Measurements from ENCODE around the gene PHACTR1.

PHACTR1 gene

DNA sequence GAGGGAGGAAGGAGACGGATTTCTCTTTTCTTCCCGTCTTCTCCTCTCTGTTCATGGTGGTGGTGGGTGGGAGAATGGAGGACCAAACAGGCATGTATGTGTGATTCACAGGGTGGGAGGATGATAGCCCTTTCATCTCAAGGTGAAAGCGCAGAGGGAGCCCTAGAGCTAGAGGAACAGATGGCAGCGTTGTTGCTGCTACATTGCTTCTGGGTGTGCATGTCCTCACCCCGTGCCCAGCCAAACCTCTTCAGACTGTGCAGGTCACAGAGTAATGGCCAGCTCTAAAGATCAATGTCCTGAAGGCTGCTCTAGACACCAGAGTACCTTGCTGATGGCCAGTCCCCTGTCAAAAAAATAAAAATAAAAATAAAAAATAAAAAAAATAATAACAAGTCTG, 310.0 kb downstream of the PHACTR1 start:
- DNase-seq (ENCODE audit: low read depth), result no peak

DNA sequence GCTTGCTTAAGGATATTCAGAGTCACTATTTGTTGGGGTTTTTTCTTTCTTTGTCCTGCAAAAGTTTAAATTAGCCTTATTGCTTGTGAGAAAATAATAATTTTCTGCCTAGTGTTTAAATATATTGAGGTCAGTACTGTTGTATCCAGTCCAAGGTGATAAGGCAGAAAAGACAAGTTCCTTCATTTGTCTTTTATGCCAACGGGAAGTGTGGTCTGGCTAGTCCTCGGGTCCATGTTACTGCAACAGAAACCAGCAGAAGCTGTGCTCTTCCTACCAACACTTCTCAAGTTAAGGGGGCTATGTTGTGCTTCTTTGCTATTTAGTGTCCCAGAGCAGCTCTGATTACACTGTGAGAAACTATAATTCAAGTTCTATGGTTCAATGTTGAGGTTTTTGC, 310.6 kb downstream of the PHACTR1 start:
- DNase-seq (ENCODE audit: low read depth), result no peak

DNA sequence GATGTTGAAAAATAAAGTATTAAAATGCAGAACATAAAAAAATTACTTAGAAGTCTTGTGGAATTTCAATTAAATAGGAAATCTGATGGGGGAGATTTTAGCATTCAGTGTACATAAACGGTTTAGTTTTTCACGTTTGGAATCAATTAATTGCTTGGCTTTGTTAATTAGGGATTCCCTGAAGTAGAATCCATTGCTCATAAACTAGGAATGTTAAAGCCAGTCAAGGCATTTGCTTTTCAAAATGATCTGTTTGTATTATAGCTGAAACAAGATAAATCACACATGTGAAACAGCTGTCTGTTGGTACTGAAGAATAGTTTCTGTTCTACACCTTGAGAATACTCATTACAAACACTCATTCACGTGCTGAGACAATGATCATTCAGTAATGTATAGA, 313.8 kb downstream of the PHACTR1 start:
- no peak for DNase-seq (ENCODE audit: low read depth)

DNA sequence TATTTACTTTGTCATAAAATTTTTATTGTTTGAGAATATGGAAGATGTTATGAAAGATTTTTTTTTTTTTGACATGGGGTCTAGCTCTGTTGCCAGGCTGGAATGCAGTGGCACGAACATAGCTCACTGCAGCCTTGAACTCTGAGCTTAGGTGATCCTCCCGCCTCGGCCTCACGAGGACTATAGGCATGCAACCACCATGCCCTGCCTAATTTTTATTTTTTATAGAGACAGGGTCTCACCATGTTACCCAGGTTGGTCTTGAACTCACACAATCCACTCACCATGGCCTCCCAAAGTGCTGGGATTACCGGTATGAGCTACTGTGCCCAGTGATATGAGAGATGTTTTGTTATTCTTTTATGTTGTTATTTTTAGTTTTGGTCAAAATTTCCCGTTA, 316.0 kb downstream of the PHACTR1 start:
- no peak for DNase-seq (ENCODE audit: low read depth)

DNA sequence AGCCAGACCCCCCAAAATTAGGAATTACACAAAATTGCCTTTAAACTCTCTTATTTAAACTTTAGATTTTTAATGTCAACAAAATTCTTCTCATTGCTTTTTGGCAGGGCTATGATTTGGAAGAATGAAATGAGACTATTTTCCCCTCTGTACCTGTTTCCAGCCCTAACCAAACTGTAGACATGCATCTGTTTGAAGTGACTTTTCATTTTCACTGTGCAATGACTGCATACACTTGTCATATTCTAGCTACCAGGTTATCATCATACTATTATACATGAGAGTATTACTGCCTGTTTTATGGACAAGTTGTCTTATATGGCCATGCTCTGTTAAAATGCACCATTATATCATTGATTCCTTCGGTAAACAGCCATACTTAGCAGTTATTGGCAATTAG, 316.6 kb downstream of the PHACTR1 start:
- no peak for DNase-seq (ENCODE audit: low read depth)

DNA sequence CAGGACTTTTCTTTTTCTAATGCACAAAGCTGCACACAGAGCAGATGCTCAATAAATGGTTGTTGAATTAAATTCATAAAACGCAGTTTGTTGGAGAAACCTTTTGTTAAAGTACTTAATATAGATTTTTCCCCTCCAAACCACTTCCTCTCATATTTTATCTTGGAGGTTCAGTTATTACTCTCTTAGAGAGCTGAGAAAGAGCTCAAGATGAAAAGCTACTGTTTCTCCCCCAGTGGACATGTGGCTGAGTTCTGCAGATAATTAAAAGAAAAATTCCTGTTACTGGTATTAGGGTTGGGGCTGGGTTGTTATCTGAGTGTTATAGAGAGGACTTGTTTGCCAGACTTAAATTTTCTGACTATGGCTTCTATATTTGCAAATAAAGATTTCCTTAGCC, 317.7 kb downstream of the PHACTR1 start:
- DNase-seq (ENCODE audit: low read depth), result no peak

DNA sequence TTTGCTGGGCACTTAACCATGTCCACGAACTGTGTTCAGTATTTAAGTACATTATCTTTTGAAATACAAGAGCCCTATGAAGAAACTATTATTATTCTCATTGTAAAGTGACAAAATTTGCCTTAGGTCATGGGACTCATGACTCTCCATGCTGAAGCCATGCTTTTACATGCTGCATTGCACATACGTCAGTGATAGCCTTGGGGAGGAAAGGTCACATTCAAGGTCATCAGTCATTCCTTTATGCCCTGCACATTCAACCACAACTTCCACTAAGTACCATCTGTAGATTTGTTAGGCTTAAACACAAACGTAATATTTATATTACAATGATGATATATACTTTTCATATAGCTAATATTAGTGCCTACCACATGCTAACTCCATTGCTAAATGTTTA, 319.0 kb downstream of the PHACTR1 start:
- DNase-seq (ENCODE audit: low read depth), result no peak

DNA sequence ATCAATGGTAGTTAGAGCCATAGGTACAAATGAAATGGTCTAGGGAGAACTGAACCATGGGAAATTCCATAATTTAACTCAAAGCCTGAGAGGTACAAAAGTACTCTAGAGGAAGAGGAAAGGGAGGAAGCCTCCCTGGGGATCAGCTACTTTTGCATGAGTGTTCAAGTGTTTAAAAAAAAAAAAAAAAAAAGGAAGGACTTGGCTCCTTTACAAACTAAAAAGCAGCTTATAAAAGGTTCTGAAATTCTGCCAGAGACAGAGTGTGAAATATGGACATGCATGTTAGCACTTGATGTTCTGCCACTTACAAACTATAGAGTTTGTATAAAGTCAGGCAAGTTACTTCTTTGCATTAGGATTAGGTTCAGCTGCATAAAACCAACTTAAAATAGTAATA, 321.7 kb downstream of the PHACTR1 start:
- no peak for DNase-seq (ENCODE audit: low read depth)

DNA sequence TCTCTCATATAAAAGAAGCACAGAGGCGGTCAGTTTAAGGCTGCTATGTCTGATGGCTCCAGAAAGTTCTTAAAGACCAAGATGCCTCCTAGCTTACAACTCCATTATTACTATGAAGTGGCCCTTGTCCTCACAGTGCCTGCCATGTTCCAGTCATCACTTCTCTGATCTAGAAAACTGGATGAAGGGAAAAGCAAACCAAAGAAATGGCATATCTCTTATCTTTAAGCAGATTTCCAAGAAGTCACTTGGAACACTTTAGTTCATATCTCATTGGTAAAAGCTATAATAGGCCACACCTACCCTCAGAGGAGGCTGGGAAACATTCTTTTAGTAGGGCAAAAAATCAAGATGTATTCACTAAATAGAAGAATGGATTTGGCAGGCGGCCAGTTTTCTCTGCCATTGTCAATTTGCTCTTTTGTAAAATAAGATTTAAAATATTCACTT, 322.2 kb downstream of the PHACTR1 start:
- no peak for DNase-seq (ENCODE audit: low read depth)

DNA sequence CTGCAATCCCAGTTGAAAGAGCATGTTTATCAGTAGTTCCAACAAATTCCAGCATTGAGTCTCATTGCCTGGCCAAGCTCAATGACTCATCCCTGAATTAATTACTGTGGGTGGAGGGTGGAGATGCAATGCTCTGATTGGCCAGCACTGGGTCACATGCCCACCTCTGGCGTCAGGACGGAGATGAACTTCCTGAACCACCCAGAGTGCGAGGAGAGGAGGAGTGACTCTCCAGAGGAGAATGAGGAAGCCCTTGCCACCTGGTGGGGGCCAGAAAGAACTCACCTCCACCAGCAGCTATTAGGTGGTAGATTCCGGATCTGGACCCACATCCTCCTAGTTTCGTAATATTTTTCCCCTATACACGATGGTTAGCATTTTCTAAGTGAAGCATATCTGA, 327.8 kb downstream of the PHACTR1 start:
- DNase-seq (ENCODE audit: low read depth), result no peak

DNA sequence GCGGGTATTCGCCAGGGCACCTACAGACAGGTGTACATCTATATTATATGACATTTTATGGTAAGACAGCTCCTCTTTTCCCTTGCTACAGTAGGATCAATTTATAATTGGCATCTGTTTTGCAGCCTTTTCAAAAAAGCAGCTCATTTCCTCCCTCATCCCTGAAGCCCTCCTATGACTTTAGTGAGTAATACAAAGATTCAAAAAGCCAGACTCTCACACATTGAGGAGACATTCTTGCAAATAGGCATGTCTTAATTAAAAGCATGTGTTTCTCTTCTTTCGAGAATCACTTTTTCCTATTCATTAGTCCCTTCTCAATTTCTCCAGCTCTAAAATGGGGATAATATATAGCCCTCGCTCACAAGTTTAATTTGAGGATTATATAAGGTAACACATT, 328.3 kb downstream of the PHACTR1 start:
- DNase-seq (ENCODE audit: low read depth), result no peak

DNA sequence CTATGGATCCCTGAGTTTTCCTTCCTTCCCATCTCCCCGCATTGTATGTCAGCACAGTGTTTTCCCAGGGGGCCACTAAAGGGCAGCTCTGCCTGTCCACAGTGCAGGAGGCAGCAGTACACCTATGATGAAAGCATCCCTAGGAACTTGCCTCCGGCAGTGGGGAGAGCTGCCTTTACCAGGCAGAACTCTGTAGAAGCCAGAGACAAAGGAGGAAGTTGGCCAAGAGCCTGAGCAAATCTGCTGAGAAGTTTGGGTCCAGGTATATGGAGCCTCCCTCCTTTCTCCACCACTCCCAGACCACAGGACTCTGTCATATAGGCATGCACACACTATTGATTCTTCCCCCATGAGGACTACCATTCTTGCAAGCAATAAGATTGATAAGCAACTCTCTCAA, 329.1 kb downstream of the PHACTR1 start:
- no peak for DNase-seq (ENCODE audit: low read depth)

DNA sequence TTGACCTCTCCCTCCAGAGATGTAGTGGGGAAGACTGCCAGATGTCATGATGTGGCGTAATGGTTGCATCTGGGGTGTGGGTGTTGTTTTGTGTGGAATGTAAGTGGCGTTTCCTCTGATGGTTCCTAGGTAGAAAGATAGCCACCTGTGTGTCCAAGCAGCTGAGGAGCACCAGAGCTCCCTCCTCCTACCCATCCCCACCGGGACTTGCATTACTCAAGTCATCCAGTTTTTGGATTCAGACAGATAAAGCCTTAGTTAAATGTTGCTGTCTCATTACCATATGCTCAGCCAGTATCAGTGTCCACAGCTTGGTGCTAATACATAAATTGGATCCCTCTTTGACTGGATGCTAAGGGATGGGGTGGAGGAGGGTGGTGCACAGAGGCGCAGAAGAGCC, 329.5 kb downstream of the PHACTR1 start:
- no peak for DNase-seq (ENCODE audit: low read depth)

DNA sequence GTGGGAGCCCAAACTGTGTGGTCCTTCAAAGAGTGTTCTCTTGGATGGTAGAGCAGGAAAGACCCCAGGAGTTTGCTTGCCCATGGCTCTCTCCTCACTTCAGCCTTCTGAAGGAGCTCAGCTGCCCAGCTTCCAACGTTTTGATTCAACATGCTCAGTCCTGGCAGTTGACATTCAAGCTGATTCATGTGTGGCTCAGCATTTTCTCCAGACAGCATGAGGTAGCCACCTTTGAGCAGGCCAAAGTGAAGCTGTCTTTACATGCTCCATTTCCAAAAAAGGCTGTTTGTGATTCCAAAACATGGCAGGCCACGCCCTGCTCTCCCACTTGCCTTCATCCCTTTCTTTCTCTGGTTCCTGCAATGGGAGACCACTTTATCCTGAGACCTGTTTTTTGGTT, 331.5 kb downstream of the PHACTR1 start:
- no peak for DNase-seq (ENCODE audit: low read depth)

DNA sequence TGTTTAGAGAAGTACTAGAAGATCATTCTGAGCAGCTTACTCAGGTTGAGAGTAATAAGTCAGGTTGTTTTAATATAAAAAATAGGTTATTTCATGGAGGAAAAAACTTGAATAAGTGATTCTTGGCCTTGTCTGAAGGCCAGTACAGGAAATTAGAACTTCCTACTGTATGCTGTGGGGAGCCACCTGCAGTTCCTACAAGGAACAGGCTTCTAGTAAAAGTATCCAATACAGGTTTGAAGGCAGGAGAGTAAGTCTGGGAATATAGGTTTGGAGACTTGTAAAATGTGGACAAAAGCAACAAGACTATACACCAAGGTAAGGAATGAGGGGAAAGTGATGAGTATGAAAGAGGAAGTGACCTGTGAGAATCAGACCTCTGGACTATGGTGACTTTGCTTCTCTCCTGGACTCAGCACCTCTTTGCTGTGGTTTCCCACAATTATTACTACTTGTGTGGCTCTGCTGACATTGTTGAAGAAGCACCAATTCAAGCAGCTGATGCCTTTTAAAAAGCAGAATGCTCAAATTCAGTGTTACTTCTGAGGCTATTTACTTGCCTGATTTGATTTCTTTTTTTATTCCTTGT, 333.2 kb downstream of the PHACTR1 start:
- DNase-seq (ENCODE audit: low read depth), result no peak

DNA sequence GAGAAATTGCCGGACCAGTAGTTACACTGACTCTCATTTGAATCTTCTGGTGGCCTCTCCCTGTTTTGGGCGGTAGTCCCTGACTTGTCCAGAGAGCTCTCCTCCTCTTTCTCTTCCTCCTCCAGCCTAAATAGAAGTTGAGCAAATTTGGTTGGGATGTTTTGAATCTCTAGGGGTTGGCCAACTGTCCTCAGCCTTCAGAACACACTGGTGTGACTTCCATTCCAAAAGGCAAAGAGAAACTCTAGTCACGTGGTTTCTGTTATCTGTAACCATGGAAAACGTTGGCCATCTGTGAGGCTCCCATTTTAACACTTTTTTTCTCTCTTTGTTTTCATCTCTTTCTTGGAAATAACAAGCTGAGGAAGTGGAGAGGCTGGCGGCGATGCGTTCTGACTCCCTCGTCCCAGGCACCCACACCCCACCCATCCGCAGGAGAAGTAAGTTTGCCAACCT, 336.5 kb downstream of the PHACTR1 start:
- no peak for DNase-seq (ENCODE audit: low read depth)

DNA sequence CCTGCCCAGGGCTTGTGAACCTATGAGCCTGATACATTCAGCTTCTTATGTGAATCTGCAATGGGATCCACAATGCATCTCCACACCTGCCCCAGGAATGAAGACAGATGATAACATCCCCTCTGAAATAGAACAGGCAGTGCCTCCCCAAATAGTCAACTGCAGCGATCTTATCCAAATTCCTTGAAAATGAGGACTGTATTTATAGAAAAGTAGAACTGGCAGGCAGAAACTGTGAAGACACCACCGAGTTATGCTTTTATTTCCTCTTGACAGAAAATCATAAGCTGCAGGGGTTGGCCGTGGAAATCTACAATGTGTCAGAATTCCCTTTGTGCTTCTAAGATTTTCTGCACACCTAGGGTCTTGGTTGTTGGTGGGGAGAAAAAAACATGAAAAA, 341.5 kb downstream of the PHACTR1 start:
- DNase-seq (ENCODE audit: low read depth), result no peak

DNA sequence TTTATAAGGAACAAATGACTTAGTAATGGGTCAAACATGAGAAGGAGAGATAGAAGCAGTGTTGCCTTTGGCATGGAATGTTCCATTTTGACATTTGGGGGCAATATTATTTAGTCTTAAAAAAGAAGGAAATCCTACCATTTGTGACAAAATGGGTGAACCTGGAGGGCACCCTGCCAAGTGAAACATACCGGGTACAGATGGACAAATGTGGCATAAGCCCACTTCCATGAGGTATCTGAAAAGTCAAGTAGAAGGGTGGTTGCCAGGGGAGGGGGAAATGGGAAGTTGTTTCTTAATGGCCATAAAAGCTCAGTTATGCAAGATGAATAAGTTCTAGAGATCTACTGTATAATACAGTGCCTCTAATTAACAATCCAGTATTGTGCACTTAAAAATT, 342.5 kb downstream of the PHACTR1 start:
- DNase-seq (ENCODE audit: low read depth), result no peak

DNA sequence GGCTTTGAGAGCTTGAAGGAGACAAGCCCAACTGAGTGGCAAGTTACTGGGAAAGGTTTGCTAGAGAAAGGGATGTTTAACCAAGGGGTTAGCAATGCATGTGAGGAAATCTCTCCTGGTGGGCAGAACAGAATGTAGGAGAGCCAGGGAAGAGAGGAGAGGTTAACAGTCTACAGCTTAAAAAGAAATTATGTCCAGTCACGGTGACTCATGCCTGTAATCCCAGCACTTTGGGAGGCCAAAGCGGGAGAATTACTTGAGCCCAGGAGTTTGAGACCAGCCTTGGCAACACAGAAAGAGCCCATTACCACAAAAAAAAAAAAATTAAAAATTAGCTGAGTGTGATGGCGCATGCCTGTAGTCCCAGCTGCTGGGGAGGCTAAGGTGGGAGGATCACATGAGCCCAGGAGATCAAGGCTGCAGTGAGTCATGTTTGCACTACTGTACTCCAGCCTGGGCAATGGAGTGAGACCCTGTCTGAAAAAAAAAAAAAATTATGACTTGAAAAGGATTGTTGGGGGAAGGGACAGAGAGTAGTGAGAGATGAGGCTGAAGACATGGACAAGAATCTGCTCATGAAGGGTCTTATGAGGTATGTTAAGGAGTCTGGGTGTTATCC, 346.8 kb downstream of the PHACTR1 start:
- no peak for DNase-seq (ENCODE audit: low read depth)

DNA sequence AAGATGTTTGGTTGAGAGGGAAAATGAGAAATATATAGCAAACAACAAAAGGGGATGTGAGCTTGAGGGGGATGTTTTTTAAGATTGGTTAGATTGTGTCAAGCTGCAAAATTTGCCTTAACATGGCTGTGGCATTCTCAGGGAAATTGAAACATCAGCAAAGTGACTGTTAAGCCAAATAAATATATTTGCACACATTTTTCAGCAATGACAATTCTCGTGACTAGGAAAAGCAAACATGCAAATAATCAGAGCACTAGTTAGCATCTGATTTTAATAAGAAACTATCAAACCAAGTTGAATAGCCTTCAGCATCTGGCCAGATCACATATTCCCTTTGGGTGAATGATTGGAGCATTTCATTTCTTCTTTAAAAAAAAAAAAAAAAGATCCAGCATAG, 349.0 kb downstream of the PHACTR1 start:
- DNase-seq (ENCODE audit: low read depth), result no peak

DNA sequence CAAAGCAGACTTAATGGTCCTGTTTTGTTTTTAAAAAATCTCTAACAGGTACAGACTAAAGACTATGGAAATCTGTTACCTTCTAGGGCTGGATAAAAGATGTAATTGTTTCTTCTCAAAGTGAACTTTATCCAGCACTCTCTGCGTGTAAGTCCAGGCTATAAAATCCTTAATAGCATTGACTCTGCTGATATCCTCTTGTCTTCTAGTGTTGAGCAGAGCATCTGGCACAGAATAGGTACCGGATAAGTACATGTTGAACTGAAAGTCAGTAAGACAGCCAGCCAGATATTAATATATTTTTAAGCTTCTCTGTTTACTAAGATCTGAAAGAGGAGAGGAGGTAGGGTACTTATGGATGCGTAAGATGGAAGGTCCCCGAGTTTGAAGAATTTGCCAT, 349.5 kb downstream of the PHACTR1 start:
- DNase-seq (ENCODE audit: low read depth), result no peak

DNA sequence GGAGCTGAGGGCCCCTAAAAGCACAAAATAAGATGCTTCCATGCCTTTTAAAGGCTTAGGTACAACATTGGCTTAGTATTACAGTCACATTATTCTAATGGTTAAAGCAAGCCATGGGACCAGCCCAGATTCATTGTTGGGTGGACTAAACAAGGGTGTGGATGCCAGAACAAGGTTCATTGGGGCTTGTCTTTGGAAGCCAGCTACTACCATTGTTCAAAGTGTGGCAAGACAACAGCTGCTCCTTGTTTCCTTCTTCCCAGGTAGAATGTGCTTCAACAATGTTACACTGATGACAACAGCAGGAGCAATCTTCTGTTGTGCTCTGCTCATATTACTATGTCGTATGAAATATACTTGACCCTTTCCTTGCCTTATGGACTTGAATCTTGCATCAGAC, 350.3 kb downstream of the PHACTR1 start:
- no peak for DNase-seq (ENCODE audit: low read depth)

DNA sequence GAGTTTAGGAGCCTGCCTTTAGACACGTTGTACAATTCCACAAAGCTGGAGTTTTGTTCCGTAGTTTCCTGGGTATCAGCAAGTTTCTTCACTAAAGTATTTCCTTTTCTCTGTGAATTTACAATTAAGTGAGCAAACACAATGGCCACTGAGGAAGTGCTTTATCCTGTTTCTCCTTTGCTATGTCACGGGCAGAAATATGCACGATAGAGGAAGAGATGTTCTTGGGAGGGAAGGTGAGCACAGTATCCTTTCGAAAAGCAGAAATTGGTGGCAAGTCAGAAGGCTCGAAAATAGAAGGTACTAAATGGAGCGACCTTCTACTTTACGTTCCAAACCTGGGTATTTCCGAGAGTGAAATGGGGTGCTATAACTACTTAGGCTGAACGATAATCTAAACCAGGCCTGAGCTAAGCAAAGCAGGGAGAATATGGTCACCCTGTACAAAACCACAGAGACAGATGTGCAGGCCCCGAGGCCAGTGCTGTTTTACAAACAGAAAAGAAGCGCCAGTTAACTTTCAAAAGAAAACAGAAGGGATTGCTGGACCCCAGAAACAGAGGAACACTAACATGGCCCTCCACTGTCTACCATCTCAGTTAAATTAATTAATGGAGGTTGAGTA, 352.1 kb downstream of the PHACTR1 start:
- no peak for DNase-seq (ENCODE audit: low read depth)
